ENCODE measurements around the gene PACSIN2. TPM values are rescaled to one million over a fixed set of nuclear protein-coding genes. Genes with fewer than 3 reads are reported as not detected.
A peak's percentile ranks its signal among the peaks of the same experiment; 100 is the strongest.

Gene PACSIN2
- total and polyA plus RNA-seq, 2 of the 13 experiments (the other 11 are each of a cell fraction or from before 2014, with no cell fraction given), result 54.1 to 68.8 TPM

- TF ChIP-seq NFYB (CRISPR knock-in tag; IDR thresholded peaks at IDR 0.05), result no peak
- peak; percentile 27 for TF ChIP-seq RBM22 (optimal IDR thresholded peaks at IDR 0.05; ENCODE audit: low read length)
- H3K4me3 ChIP-seq (replicated peaks in 1 of 3; ENCODE audit: insufficient read depth in 1 of 3, low read depth in 2 of 3, low read length in 3 of 3), result no peak overlapping the region
- H3K36me3 ChIP-seq (replicated peaks in 1 of 2; ENCODE audit: control insufficient read depth in 1 of 2, insufficient read depth in 2 of 2, low read length in 2 of 2), result peaks cover 38 to 81% of the 10 kb centered on the region in 2 experiments
- BruUV-seq (replicated peaks), result no TSS peak
- no peak overlapping the region for H3K27ac ChIP-seq (ENCODE audit: extremely low read length, insufficient read depth, low read length)
- H3K9ac ChIP-seq (ENCODE audit: insufficient read depth, low read depth, low read length), result no peak overlapping the region
- no peak for ATAC-seq
- ChIA-PET CTCF (ENCODE audit: low intra/inter-chr PET ratio, low total read pairs) (no interaction called here), POLR2A (no interaction called here)
- H3K4me1 ChIP-seq (ENCODE audit: insufficient read depth, low read length), result peaks cover 18% of the 10 kb centered on the region
- peaks cover 4% of the 10 kb centered on the region; the same call in 1 of the 2 replicates for H4K20me1 ChIP-seq (ENCODE audit: insufficient read depth, low read length)
- intact Hi-C loops (cut with micrococcal nuclease; ENCODE audit: unreplicated experiment), result no loop called here
- in situ Hi-C loops (cut with HindIII; ENCODE audit: extremely low pct_ligation_motif_present, low pct_unique_long_range_greater_than_20kb), result no loop called here
- no peak for FAIRE-seq
- H2AFZ ChIP-seq (ENCODE audit: low read length), result no peak overlapping the region
- no peak overlapping the region for H3K4me2 ChIP-seq (ENCODE audit: low read depth, low read length)
- 95% methylated on average over 3 of the region's 5 CpGs for WGBS (ENCODE audit: low lambda C conversion rate)
- peaks cover 56% of the 10 kb centered on the region for H3K79me2 ChIP-seq (ENCODE audit: insufficient read depth, low read length)
- no peaks in the 10 kb centered on the region for H3K27me3 ChIP-seq (ENCODE audit: control insufficient read depth in 1 of 2, insufficient read depth in 2 of 2, low read length in 2 of 2)
- H3K9me3 ChIP-seq (ENCODE audit: low read length), result no peaks in the 10 kb centered on the region
- DNase-seq (ENCODE audit: low spot score), result no peak
Measured at GRCh38 chr22:42905702-42906183, 109.2 kb downstream of the PACSIN2 start.

- Histone ChIP-seq H3K9ac (ENCODE audit: insufficient read depth, low read depth, low read length) (no peak overlapping the region), H3K79me2 (ENCODE audit: insufficient read depth, low read length) (peaks cover 55% of the 10 kb centered on the region), H3K27me3 (ENCODE audit: control insufficient read depth in 1 of 2, insufficient read depth in 2 of 2, low read length in 2 of 2) (no peaks in the 10 kb centered on the region), H3K27ac (ENCODE audit: extremely low read length, insufficient read depth, low read length) (no peak overlapping the region), H3K4me2 (ENCODE audit: low read depth, low read length) (no peak overlapping the region), H2AFZ (ENCODE audit: low read length) (no peak overlapping the region), H3K36me3 (replicated peaks in 1 of 2; ENCODE audit: control insufficient read depth in 1 of 2, insufficient read depth in 2 of 2, low read length in 2 of 2) (peaks cover 36 to 79% of the 10 kb centered on the region in 2 experiments), H3K9me3 (ENCODE audit: low read length) (no peaks in the 10 kb centered on the region), H3K4me1 (ENCODE audit: insufficient read depth, low read length) (peaks cover 18% of the 10 kb centered on the region), H4K20me1 (ENCODE audit: insufficient read depth, low read length) (peaks cover 4% of the 10 kb centered on the region; the same call in 1 of the 2 replicates), H3K4me3 (replicated peaks in 1 of 3; ENCODE audit: insufficient read depth in 1 of 3, low read depth in 2 of 3, low read length in 3 of 3) (no peak overlapping the region)
- DNase-seq (ENCODE audit: low spot score) (no peak), ATAC-seq (no peak), FAIRE-seq (no peak)
- ChIA-PET POLR2A (no interaction called here), CTCF (ENCODE audit: low intra/inter-chr PET ratio, low total read pairs) (no interaction called here)
- TF ChIP-seq SP1 (IDR thresholded peaks at IDR 0.05) (no peak), SP1 (CRISPR knock-in tag; IDR thresholded peaks at IDR 0.05) (no peak), GATA4 (IDR thresholded peaks at IDR 0.05; ENCODE audit: borderline replicate concordance, low read depth) (no peak), ZBTB33 (CRISPR knock-in tag; IDR thresholded peaks at IDR 0.05) (0 out of 2 replicates have a peak, but pooled peaks have one; percentile 30)
- in situ Hi-C loops (cut with HindIII; ENCODE audit: extremely low pct_ligation_motif_present, low pct_unique_long_range_greater_than_20kb), result no loop called here
- intact Hi-C loops (cut with micrococcal nuclease; ENCODE audit: unreplicated experiment), result no loop called here
- no TSS peak for BruUV-seq (replicated peaks)
- 98% methylated on average over 13 of the region's 13 CpGs for WGBS (ENCODE audit: low lambda C conversion rate)
Measured at GRCh38 chr22:42905217-42905616, 109.7 kb downstream of the PACSIN2 start.
